Activated gamma-delta T cell treated with Interleukin-2 at 50 U/mL for 16 hours (primary cell): ENCODE results near the gene TRAPPC3L.

ENCODE experiments used
- DNase-seq: peaks from one replicate; pipeline ENCODE4 v3.0.0-alpha.2; 2020

TRAPPC3L gene

DNA sequence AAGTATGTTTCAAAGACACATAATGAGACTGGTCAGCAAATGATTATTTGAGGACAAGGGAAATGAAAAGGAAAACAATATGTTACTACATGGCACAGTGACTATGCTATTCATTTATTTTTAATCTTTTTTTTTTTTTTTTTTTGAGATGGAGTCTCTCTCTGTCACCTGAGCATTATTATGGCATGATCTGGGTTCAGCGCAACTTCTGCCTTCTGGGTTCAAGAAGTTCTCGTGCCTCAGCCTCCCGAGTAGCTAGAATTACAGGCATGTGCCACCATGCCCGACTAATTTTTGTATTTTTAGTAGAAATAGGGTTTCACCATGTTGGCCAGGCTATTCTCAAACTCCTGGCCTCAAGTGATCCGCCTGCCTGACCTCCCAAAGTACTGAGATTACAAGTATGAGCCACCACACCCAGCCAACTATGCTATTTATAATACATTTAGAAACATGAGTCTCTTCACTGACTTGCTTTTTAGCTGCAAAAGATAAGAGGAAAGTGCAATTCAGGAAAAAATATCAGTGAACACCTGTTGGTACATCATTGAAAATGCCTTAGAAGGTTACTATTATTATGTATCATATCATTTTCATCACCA lies 11.4 kb upstream of the TRAPPC3L start:
- DNase-seq, result no peak

DNA sequence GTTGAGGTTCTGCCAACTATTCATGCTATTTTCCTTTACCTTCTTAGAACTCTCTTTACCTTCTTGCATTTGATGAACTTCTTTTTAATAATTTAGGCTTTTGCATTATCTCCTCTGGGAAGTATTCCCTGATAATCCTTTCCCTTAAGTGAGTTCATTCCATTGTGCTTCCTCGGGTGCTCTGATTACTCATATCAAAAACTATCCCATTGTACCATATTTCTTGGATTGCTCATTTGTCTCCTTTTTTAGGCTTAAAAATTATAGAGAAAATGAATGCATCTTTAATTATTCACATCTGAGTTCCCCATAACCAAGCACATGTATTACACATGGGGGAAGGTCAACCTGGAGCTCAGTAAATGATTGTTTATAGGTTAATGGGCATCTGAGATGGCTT lies 10.6 kb upstream of the TRAPPC3L start:
- DNase-seq, result no peak

DNA sequence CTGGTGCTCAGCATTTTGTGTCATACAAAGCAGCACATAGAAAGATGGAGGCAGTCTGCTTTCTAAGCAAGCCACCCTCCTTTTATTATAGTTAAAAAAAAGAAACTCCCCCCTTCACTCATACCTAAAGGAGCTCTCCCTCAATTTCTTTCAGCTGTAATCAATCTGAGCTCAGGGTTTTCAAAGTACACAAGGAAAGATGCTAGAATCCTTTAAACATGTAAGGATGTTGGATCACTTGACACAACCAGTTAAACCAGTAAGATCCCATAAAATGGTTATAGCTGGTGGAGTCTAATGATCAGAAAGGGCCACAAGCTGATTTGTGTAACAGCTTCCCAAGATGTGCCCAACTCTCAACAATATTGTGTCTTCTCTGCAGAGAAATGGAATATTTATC lies 8.0 kb upstream of the TRAPPC3L start, which contains the start of gene CALHM4:
CALHM4 (plus strand) TSS at position 301 of the 400 bp plus-strand sequence; CDS start at position 344, 43 bp downstream.
- no peak for DNase-seq

DNA sequence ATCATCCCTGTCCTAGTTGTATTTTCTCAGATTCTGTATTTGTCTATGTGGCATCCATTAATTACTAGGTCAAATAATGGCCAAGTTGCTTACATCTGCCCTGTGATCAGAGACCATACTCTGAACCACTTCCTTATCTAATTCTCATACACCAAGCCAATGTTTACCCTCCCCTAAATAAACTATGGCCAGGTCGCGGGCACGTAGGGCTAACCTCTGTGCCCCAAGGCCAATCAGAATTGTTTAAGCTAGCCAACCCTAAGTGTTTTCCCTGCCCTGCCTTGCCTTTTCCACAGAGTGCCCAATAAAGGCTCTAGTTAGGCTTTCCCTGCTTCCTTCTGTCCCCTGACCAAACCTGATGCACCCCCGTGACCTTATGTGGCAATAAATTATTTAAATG lies 5.3 kb upstream of the TRAPPC3L start:
- no peak for DNase-seq

GRCh38 chr6:116547358-116547757 lies 1.9 kb upstream of the TRAPPC3L start:
- DNase-seq, result no peak

DNA sequence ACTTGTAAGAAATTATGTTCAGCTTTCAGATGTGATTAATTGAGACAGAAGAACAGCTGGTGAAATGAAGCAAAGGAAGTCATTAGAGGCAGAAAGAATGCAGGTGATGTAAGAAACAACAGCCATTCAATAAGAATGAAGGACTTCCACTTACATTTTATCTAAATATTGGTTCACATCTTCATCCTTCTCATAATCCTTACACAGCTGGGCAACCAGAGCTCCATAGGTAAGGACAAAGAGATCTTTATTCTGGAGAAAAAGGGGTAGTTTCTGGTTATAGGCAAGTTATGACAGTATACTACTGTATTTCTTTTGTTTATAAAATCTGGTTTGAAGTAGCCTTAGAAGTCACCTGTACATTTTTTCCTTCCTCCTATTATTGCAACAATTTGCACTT lies 2.3 kb downstream of the TRAPPC3L start:
- DNase-seq, result no peak

- DNase-seq, result no peak
These were observed 3.1 kb downstream of the TRAPPC3L start for GRCh38 chr6:116542426-116542825.

- DNase-seq, result no peak
These were observed 9.3 kb downstream of the TRAPPC3L start for GRCh38 chr6:116536216-116536621.

- DNase-seq, result no peak
These were observed 10.4 kb downstream of the TRAPPC3L start for GRCh38 chr6:116535109-116535508.

- no peak for DNase-seq
These were observed 12.1 kb downstream of the TRAPPC3L start for GRCh38 chr6:116533233-116533957.

DNA sequence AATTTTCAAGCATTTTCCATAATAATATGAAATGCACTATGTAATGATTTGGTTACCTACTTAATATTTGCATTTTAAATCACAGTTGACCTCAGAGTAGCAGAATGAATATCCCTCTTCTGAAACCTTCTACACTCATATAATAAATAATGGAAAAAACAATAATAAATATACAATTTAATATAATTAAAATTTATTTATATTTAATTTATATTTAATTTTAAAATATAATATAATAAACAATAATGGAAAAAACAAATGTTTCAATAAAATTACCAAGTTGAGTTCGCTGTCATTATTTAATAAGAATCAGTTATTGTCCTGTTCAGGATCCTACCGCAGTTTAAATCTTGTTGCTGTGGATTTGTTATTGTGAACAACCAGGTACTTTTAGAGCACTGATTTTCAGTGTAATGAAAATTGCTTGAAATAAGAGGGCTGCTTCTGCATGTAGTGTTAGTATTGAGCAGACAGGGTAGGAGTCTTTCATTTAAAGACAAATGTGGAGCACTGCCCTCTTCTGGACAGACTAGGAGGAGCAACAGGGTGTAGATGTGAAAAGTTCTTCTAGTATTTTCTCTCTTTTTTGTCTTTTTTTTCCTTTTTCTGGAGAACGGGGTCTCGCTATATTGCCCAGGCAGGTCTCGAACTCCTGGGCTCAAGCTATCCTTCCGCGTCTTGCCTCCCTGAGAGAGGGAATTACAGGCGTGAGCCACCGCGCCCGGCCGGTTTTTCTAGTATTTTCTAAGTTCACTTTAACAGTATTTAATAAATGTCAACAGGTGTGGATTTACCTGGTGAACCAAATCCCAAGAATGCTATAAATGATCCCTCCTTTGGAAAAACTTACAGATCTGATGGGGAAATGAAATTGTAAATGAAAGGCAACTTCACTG lies 13.6 kb downstream of the TRAPPC3L start:
- DNase-seq, result peak; percentile 63

DNA sequence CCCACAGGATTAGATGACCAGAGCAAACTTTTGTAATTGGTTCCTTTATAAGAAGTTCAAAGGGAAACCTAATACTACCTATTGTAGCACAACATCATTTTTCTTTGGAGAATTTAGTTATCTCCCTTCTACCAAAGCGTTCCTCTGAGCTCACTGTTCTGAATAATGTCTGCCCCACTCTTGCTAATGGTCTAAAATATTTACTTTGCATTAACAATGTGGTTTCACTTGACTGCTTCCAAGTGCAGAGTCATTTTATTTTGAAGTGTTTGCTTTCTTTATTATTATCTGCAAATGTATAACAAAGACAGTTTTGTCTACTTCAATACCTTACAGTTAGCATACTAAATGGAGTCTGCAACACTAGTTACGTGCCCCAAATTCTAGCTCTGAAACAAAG lies 15.0 kb downstream of the TRAPPC3L start:
- no peak for DNase-seq

DNA sequence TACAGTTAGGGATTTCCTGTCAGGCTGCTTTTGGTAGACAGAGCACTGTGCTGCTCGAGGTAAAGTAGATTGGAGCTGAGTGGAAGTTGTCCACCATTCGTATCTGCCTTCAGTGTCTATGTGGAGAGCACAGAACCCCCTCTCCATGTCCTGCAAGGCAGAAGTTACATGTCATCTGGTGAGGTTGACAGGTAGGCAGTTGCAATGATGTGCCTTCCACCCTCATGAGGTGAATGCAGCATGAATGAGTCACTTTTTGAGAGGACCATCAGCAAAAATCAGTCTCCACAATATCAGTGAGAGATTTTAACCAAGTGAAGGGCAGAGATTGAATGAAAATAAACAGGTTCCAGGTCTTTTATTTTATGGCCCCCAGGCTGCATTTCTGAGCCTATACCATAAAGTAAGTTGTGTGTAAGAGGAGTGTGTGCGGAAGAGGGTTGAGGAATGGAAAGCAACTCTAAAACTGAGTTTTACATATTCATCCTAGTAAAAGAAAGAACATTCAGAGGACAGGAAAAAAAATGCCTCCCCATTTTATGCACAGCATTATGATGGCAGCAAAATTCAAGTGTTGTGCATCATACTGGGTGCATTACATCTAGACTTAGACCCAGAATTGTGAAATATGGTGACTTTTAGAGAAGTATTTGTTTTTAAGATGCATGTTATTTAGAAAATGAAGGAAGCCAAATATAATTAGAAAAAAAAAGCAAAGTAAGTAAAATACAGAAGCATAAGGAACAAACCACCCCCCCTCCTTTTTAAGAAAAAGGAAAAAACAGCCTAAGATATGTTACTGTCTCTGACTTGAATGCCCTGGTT lies 15.8 kb downstream of the TRAPPC3L start:
- DNase-seq, result no peak

DNA sequence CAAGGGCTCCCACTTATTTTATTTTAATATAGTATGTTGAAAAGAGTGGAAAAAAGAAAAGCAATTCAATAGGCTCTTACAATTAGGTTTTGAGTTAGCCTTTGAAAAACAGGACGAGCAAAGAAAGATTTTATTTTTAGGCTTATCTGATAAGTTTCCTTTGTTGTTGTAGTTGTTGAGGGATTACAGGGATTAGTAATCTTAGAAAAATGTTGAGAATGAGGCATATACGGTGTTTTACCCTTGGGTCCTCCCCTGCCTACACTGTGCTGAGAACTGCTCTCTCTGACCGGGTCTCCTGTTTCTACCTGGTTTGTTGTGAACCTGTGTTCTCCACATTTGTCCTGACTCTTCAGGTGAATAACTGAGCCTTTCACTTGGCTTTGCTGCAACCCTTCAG lies 16.7 kb downstream of the TRAPPC3L start:
- DNase-seq, result no peak

DNA sequence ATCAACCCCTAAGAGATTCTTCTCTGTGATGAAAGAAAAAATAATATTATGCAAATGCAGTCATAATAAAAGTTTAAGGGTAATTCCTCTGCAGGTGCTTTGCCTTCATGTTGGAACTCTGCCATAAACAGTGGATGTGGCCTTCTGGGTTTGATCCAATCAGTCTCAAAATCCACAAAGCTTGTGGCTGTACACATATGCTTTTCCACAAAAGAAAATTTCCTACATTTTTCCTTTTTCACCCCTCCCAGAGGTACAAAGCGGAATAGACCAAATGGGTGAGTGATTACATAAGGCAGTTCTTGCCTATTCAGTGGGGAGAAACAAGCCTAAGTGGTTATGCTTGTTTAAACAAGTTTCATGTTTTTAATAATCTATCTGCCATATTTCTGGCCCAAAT lies 17.4 kb downstream of the TRAPPC3L start:
- DNase-seq, result no peak

- no peak for DNase-seq
These were observed 21.2 kb downstream of the TRAPPC3L start for GRCh38 chr6:116524236-116524635.

- DNase-seq, result no peak
These were observed 22.6 kb downstream of the TRAPPC3L start for GRCh38 chr6:116522896-116523295.

DNA sequence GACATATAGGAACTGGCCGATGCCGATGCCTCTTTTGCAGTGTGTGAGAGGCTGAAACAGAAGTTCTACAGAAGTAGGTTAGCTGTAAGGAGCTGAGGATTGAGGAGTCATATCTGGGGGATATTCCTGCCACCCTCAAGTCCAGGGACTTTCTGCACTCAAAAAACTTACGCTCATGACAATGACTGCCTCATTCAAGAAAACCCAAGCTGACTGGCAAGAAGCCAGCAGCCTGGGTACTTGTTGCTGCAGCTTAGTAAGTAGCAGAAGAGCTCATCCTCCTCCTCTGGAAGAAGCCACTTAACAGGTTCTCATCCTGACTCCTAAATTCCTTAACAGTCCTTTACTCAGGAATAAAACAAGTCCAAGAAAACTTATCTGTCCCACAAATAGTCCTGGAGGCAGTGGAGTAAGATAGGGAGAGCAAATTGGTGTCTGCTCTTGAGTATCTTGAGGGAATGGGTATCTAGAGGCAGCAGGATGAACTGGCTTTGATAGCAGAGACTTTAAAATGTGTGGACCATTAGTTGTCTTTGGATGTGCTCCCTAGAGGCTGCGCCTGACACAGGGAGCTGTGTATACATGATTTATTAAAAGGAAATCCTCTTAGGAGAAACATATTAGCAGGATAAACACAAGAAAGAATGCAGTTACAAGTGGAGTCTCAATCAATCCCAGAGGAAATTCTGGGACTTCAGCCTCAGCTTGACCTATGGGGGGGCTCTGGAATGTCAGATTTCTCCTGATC lies 26.7 kb downstream of the TRAPPC3L start:
- no peak for DNase-seq

DNA sequence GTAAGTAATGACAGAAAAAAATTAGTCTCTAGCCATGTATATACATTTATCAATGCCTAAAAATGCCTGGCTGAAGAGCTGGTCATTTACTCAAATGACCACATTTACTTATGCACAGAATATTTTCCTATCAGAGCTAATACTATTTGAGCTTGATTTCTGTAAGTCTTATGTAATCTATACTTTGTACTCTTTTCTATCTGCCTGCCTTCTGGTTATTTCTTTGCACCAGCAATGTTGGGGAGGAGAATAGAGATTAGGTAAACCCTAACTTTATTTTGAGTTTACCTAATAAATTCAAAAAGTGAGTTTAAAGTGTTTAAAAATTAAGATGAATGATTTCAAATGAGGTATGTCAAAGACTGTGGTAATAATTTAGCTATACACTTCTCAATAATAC lies 30.3 kb downstream of the TRAPPC3L start:
- DNase-seq, result no peak

GRCh38 chr6:116514111-116514510 lies 31.4 kb downstream of the TRAPPC3L start:
- DNase-seq, result no peak

GRCh38 chr6:116513224-116513875 lies 32.1 kb downstream of the TRAPPC3L start:
- DNase-seq, result no peak
